AG09319 (cell line): Measurements from ENCODE around the gene BNIP5.

ENCODE experiments used
- DNase-seq: peaks from one replicate; pipeline ENCODE4 v3.0.0-alpha.2; 2010; ENCODE audit warnings: low read depth; ENCODE audit errors: extremely low read depth
- TF ChIP-seq, protein P1 (sequence below): IDR thresholded peaks from 2 replicates; pipeline ENCODE4 v1.5.1; 2011; ENCODE audit warnings: low read depth, mild to moderate bottlenecking, inconsistent platforms, low read length, moderate library complexity

Gene BNIP5

DNA sequence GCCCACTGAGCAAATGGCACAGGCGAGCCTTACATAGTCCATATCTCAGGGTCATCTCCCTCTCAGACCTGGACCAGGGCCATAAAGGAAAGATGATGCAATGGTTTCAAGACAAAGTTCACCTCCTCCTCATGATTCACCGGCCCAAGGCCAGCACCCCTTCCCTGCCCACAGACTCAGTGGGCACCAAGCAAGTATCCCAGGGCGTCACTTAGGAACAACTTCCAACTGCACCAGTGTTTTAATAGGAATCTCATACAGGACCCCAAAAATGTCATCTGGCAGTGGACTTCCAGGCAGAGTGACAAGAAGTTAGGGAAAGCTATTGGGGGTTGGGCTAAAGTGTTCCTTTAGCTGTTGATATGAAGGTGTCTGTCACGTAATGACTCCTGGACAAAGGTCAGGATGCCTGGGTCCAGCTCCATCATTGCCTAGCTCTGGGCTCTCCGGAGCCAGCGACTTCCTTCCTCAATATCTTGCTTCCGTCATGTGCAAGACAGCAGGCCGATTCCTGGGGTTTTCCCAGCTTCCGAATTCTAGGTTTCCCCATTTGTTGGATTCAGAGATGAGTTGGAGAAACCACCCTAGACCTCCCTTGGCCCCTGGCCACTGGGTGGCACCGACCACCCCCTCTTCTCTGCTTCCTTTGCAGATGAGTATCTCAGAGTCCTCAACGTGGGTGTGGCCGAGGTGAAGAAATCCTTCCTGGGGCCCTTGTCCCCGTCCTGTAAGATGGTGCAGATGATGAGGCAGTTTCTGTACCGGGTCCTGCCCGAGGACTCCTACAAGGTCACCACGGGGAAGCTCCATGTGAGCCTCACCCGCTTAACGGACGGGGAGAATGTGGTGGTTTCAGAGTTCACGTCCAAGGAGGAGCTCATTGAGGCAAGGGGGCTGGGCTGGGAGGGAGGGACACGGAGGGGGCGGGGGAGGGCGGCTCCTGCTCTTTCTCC lies 45.7 kb downstream of the BNIP5 start:
- TF ChIP-seq, protein P1, sequence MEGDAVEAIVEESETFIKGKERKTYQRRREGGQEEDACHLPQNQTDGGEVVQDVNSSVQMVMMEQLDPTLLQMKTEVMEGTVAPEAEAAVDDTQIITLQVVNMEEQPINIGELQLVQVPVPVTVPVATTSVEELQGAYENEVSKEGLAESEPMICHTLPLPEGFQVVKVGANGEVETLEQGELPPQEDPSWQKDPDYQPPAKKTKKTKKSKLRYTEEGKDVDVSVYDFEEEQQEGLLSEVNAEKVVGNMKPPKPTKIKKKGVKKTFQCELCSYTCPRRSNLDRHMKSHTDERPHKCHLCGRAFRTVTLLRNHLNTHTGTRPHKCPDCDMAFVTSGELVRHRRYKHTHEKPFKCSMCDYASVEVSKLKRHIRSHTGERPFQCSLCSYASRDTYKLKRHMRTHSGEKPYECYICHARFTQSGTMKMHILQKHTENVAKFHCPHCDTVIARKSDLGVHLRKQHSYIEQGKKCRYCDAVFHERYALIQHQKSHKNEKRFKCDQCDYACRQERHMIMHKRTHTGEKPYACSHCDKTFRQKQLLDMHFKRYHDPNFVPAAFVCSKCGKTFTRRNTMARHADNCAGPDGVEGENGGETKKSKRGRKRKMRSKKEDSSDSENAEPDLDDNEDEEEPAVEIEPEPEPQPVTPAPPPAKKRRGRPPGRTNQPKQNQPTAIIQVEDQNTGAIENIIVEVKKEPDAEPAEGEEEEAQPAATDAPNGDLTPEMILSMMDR: no peak
- peak; percentile 7 for DNase-seq

DNA sequence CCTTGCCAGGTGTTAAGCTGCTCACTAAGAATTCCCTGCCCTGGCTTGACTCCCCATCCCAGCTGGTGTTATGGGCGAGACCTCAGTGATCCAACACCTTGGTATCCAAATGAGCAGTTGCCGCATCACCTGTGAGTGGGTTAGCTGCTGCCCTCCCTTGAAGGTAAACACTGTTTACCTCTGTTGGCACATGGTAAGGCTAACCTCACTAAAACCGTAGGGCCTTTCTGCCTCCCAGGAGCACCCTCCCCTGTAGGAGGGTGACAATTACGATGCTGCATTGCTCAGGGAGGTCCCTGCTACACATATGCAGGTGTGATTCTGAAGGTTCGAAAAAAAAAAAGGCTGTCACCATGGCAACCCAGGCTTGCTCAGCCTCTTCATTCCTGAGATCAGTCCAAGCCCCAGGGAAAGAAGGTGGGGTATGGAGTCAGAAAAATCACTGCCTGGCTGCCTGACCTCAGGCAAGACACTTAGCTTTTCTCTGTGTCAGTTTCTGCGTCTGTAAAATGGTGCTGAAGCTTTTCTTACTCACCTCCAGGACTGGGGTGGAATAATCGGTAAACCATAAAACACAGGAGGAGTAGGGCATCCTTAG lies 47.3 kb downstream of the BNIP5 start:
- TF ChIP-seq, protein P1: no peak
- DNase-seq: no peak

DNA sequence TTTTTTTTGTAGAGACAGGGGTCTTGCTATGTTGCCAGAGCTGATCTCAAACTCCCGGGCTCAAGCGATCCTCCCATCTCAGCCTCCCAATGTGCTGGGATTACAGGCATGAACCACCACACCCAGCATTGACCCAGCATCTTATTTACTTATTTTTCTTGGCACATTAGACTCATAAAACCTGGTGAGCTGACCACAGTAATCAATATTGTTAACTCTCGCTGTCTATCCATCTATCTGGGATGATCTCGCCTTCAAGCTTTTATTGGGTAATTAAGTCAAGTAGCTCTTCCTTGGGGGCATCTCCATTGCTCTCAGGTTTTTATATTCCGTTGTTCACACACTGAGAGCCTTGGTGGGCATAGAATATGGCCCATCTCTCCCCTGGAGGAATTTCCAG lies 49.8 kb downstream of the BNIP5 start:
- TF ChIP-seq, protein P1: no peak

DNA sequence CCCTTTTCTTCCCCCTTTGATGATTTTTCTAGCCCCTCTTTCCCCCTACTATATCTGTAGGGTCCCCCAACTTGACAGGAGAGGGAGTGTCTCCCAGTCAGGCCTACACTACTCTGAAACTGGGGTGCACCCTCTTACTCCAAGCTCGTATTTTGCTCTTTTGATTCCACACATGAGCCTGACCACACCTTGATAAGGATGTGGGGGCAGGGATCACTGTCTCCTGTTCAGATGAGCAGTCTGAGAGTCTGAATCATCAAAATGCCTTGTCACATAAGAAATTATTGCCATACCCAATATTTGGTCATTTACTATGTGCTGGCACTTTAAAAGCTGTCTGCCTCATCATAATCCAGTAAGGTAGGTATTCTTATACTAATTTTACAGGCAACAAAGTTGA lies 50.9 kb downstream of the BNIP5 start:
- TF ChIP-seq, protein P1: no peak
- DNase-seq: no peak

More for the DNA sequence above, 49.8 kb downstream of the BNIP5 start:
- no peak for DNase-seq

DNA sequence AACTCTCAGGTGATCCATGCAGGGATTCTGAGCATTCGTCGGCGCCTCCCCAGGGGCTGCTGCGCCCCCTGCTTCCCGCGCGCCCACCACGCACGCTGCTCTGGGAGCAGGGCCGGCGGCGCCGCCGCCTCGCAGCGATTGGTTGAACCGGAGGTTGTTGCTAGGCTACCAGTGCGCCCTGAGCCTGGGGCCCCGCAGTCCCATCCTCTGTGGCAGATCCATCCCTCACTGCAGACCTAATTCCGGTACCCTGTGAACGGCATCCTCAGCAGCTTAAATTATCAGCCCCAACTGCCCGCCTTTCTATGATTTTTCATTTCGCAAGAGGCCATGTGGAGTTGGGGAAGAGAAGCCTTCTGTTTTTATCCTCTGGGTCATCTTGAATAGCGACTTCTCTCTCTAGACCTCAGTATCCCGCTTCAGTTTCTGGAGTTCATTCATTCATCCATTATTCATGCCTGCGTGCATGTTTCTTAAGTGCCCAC lies 51.5 kb downstream of the BNIP5 start:
- TF ChIP-seq, protein P1: no peak
- no peak for DNase-seq

DNA sequence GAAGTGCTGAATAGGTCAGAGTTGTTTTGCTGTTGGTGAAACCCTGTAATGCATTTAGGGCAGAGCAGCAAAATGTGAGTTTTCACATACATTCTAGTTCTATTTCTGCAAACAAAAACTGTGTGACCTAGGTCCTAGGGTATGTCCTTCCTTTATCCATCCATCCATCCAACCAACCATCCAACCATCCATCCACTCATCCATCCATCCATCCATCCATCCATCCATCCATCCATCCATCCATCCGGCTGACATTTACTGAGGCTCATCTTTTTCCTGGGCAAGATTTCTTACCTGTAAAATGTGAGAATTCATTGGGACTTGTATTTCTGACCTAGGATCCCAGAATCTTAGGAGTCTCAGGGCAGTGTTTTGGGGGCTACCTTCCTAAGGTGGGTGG lies 52.3 kb downstream of the BNIP5 start:
- DNase-seq: no peak
- TF ChIP-seq, protein P1: no peak

DNA sequence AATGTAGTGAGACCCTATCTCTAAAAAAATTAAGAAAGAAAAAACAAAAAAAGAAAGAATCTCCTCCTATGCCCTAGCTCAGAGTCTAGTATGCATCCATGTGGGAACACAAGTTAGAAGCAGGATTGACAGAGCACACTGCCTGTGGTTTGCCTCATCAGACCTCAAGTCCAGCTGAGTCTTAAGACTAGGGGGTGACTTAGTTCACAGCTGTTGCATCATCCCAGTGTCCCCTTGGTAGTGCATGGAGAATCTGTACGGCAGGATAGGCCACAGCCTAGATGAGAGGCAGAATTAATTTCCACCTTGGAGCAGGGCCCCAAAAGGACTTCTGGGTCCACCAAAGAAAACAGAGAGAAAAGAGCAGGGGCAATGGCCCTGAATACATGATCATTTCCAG lies 53.1 kb downstream of the BNIP5 start:
- DNase-seq: no peak
- TF ChIP-seq, protein P1: no peak
